HUES6 (cell line): ENCODE results near the gene HK3.

Experiments
- H3K27ac ChIP-seq: 2 replicates; pipeline ENCODE4 v1.7.0; 2013; ENCODE audit warnings: low read depth, mild to moderate bottlenecking, low read length, inconsistent platforms
- H3K27me3 ChIP-seq: 2 replicates; pipeline ENCODE4 v1.6.1; 2013; ENCODE audit warnings: low read length; ENCODE audit not compliant: control insufficient read depth, insufficient read depth
- H3K36me3 ChIP-seq: 2 replicates; pipeline ENCODE4 v1.6.1; 2013; ENCODE audit warnings: low read length; ENCODE audit not compliant: control insufficient read depth, insufficient read depth
- H3K4me1 ChIP-seq: 2 replicates; pipeline ENCODE4 v1.6.1; 2013; ENCODE audit warnings: low read length; ENCODE audit not compliant: control insufficient read depth, insufficient read depth
- H3K4me3 ChIP-seq: 2 replicates; pipeline ENCODE4 v1.5.1; 2013; ENCODE audit warnings: low read depth, low read length
- H3K9ac ChIP-seq: one replicate; pipeline ENCODE4 v1.6.1; 2013; ENCODE audit warnings: mild to moderate bottlenecking, low read length
- H3K9me3 ChIP-seq: 2 replicates; pipeline ENCODE4 v1.6.1; 2013; ENCODE audit warnings: low read depth, low read length; ENCODE audit not compliant: control insufficient read depth, insufficient read depth

HK3 gene

DNA sequence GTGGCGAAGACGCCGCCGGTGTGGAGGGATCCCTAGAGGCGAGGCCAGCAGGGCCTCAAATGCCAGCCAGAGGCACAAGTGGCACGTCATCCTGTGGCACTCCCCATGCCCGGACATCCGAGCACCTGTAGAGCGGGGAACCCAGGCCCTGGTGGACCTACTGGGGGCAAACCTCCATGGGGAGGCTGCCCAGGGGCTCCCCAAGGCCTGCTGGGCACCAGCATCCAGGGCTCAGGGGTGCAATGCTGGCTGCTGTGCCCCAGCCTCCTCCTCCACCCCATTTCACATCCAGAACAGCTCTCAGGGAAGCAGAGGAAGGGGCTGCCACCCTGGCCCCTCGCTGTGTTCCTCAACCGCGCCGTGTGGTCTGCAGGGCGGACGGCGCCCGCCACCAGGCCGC is 43.5 kb downstream of the HK3 start:
- Histone ChIP-seq H3K9ac (no peak overlapping the region), H3K4me3 (no peak overlapping the region), H3K27ac (no peak overlapping the region), H3K4me1 (no peaks in the 10 kb centered on the region), H3K27me3 (peaks cover 12% of the 10 kb centered on the region; the same call in 1 of the 2 replicates), H3K9me3 (no peaks in the 10 kb centered on the region), H3K36me3 (no peaks in the 10 kb centered on the region)

DNA sequence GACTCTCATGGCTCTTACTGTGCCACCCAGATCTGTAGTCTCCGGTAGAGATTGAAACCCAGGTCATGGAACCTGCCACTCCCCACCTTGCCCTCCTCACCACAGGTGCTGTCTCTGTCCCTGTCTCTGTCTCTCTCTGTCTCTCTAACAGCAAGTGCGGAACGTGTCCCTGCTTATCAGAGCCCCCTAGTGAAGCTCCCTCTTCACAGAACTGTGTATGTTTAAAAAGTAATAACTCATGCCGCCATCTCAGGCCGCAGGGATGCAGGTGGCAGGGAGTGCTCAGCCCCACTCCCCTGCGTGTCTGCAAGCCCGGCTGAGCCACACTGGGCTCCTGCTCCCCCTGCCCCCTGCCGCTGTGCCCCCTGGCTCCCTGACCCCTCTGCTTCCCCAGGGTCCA is 45.0 kb downstream of the HK3 start:
- Histone ChIP-seq H3K27me3 (peaks cover 14% of the 10 kb centered on the region; the same call in 1 of the 2 replicates), H3K36me3 (no peaks in the 10 kb centered on the region)

DNA sequence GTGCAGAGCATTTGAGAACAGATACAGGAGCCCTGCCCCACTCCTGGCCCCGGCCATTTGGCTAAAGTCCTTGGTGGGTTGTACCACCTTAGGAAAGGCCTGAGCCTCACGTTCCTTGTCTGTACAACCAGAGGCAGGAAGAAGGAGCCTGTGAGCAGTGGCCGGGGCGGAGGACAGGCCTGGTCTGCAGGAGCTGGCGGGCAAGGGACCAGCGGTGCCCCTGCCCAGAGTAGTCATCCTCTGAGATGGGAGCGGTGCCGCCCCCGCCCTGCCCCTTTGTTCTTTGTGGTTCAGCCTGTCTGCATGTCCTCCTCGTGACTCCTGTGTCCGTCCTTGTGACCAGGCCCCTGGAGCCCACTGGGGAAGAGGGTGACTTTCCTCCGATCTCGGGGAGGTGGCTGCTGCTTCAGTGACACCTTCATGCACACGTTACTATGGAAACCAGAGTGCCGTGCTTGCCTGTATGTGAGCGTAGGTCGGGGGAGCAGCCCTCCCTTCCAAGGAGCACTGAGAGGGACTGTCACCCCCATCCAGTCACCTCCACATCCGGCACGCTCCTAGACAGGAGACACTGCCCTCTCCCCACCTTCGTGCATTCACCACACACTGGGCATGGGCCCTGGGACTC is 45.9 kb downstream of the HK3 start:
- Histone ChIP-seq H3K36me3 (no peaks in the 10 kb centered on the region), H3K4me3 (no peak overlapping the region), H3K4me1 (no peaks in the 10 kb centered on the region), H3K27ac (no peak overlapping the region), H3K9ac (no peak overlapping the region), H3K9me3 (no peaks in the 10 kb centered on the region), H3K27me3 (peaks cover 13% of the 10 kb centered on the region; the same call in 1 of the 2 replicates)

More for the DNA sequence above, 45.0 kb downstream of the HK3 start:
- Histone ChIP-seq H3K4me3 (no peak overlapping the region), H3K27ac (no peak overlapping the region), H3K9ac (no peak overlapping the region), H3K4me1 (no peaks in the 10 kb centered on the region), H3K9me3 (no peaks in the 10 kb centered on the region)

DNA sequence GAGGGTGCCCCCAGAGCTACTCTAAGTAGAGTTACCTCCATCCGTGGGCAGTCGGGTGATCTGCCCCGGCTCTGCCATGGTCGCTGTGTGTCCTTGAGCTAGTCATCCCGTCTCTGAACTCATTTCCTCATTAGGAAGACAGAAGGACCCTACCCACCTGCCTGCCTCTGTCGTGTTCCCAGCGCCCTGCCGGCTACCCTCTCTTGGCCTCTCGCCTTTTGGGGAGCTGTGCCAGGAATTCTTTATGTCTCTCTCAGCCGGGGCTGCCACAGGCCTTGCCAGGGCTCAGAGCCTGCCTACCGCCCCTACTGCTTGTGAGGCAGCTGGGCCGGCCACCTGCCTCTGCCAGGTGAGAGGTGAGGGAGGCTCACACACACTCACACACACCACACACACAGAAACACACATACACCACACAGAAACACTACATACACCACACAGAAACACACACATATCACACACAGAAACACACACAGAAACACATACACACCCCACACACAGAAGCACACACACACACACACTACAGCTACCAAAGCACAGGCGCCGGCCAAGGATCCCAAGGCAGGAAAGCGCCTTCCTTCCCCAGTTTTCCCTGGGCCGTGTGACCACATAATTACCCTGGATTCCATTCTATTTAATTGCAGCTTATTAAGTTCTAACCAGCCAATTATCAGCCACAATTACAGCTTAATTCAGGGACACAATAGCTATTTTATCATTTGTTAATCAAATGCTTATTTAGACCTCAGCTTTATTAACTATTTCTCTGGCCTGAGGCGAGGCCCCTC is 47.1 kb downstream of the HK3 start:
- Histone ChIP-seq H3K4me3 (no peak overlapping the region), H3K9me3 (no peaks in the 10 kb centered on the region), H3K27me3 (peaks cover 10% of the 10 kb centered on the region; the same call in 1 of the 2 replicates), H3K4me1 (no peaks in the 10 kb centered on the region), H3K27ac (no peak overlapping the region), H3K9ac (no peak overlapping the region), H3K36me3 (no peaks in the 10 kb centered on the region)

DNA sequence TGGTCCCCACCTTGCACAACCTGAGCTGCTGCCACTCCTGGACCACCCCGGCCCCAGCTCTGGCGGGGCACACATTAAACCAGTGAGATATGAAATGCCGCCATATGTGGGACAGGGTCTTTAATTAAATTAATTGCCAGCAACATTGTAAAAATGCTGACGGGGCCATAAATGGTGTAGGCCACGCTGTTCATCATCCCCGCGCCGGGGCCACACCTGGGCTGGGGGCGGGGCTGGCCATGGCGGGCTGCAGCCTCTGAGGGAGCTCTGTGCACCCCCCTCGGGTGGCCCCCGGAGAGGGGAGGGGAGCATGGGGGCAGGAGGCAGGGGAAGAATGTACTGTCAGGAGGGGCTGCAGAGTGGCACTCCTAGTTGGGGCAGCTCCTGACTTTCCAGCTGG is 47.8 kb downstream of the HK3 start:
- Histone ChIP-seq H3K4me3 (no peak overlapping the region), H3K27ac (no peak overlapping the region), H3K36me3 (no peaks in the 10 kb centered on the region), H3K27me3 (peaks cover 15% of the 10 kb centered on the region; the same call in 1 of the 2 replicates), H3K9me3 (no peaks in the 10 kb centered on the region), H3K4me1 (no peaks in the 10 kb centered on the region), H3K9ac (no peak overlapping the region)

DNA sequence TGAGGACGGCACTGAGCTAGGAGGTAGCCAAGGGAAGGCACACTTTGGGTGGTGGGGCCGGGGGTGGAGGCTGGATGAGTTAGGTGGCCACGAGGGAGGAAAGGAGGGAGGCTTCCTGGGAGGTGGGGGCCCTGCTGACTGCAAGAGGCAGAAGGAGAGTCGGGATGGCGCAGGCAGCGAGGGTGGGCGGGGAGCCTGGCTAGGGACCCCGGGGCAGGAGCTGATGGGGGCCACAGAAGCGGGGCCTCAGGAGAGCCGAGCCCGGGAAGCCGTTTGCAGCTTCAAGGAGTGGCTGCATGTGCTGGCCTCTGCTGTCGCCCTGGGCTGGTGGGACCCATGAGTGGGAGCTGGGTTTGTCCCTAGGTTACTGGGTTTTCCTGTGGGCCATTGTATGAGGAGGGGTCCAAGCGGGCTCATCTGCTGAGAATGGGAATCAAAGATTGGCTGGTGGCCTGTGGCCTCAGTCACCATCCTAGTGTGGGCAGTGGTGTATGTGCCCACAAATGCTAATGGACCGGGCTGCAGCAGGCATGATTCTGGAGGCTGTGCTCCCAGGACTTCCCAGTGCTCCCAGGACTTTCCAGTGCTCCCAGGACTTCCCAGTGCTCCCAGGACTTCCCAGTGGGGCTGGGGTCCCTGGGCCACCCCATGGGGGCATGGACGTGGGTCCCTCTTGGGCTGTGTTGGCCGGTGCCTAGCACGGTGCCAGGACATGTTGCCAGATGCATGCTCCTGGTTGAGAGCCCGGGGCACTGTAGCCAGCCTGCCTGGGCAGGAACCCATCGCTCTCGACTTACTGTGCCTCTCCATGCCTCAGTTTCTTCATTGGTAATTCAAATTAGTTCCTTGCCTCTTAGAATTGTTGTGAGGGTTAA is 48.5 kb downstream of the HK3 start:
- H3K4me3 ChIP-seq, result no peak overlapping the region
- H3K9ac ChIP-seq, result no peak overlapping the region
- H3K36me3 ChIP-seq, result no peaks in the 10 kb centered on the region
- no peaks in the 10 kb centered on the region for H3K4me1 ChIP-seq
- peaks cover 15% of the 10 kb centered on the region; the same call in 1 of the 2 replicates for H3K27me3 ChIP-seq
- H3K27ac ChIP-seq, result no peak overlapping the region
- no peaks in the 10 kb centered on the region for H3K9me3 ChIP-seq

DNA sequence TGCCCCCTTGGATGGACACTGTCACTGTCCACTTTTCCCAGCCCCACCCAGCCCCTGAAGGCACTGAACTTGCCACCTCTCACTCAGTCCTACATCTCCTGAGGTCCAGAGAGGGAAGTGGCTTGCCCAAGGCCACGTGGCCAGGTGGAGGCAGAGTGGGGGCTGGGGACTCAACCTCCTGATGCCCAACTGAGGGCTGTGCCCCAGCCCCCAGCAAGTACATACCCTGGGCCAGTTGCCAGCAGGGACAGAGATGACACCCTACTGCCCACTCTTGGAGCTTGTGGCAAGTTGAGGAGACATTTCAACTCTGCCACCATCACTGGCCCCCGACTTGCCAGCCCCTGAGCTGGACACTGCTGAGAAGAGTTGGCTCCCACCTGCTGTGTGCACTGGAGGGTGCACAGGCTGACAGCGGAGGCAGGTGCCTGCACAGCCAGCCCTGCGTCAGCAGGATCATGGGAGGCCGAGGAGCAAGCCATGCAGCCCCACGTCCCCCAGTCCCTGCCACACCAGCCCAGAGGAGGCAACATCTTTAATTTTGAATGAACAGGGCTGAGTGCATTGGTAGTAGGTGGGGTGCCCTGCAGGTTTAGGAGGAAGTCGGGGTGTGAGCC is 49.4 kb downstream of the HK3 start:
- Histone ChIP-seq H3K4me1 (no peaks in the 10 kb centered on the region), H3K27ac (no peak overlapping the region), H3K4me3 (no peak overlapping the region), H3K36me3 (no peaks in the 10 kb centered on the region), H3K9me3 (no peaks in the 10 kb centered on the region), H3K27me3 (peaks cover 16% of the 10 kb centered on the region; the same call in 1 of the 2 replicates), H3K9ac (no peak overlapping the region)

DNA sequence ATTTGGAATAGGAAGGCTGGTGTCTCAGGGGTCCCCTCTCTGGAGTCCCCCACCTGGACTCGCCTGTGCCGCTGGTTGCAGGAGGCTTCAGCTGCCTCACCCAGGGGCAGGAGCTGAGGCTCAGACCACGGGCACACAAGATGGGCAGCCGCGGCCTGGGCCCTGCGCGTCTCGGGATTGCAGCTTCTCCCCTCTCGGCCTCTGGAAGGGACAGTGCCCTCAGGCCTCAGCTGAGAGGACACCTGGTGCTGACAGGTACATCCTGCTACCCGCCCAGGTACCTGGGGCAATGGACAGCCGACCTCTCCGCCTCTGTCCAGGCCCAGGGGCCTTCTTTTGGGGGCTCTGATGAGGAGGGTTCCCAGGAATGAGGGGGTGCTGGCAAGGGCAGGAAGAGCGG is 50.5 kb downstream of the HK3 start:
- Histone ChIP-seq H3K9me3 (no peaks in the 10 kb centered on the region), H3K27me3 (peaks cover 18% of the 10 kb centered on the region; the same call in 1 of the 2 replicates), H3K27ac (no peak overlapping the region), H3K4me3 (no peak overlapping the region), H3K36me3 (no peaks in the 10 kb centered on the region), H3K9ac (no peak overlapping the region), H3K4me1 (no peaks in the 10 kb centered on the region)

DNA sequence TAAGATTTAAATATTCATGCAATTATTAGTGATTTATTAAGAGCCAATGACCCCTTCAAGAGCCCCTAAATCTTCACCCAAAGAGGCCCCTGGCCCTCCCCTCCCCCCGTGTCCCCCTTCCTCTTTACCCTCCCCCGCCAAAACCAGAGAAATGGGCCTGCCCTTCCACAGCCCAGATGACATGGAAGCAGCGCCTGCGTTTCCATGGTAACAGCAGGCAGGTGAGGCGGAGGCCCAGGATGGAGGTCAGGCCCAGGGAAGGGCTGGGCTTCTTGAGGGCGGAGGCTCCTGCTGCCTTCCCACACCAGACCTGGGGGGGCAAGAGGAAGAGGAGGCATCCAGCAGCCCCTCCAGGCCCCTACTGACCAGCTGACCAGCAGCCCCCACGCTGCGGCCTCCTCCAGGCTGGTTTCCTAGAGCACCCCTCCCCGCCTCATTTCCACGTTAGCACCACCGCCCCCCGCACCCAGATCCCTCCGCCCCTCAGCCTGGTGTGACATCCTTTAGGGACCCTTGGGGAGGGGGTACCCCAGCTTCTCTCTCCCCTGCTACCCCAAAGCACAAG is 51.3 kb downstream of the HK3 start:
- Histone ChIP-seq H3K27me3 (peaks cover 18% of the 10 kb centered on the region; the same call in 1 of the 2 replicates), H3K9me3 (no peaks in the 10 kb centered on the region), H3K9ac (no peak overlapping the region), H3K27ac (no peak overlapping the region), H3K4me1 (no peaks in the 10 kb centered on the region), H3K36me3 (no peaks in the 10 kb centered on the region), H3K4me3 (no peak overlapping the region)

DNA sequence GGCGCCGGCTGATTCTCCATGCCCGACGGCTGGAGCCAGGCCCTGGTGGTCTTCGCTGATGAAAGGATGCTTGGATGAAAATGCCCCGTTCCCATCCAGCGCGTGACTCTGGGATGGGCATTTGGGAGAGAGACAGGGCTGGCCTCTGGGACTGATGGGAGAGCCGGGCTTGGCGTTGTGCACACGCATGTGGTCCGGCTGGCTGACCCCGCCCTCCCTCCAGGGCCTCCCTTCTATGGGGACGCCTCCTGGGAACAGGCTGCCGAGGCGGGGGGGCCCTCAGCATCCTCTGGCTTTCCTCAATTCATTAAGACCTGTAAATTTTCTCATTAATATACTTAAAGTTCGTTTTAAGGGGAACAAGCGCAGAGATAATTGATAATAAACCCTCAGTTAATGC is 52.0 kb downstream of the HK3 start:
- peaks cover 18% of the 10 kb centered on the region; the same call in 1 of the 2 replicates for H3K27me3 ChIP-seq
- H3K4me1 ChIP-seq, result no peaks in the 10 kb centered on the region
- H3K4me3 ChIP-seq, result no peak overlapping the region
- no peak overlapping the region for H3K9ac ChIP-seq
- H3K9me3 ChIP-seq, result no peaks in the 10 kb centered on the region
- H3K27ac ChIP-seq, result no peak overlapping the region
- no peaks in the 10 kb centered on the region for H3K36me3 ChIP-seq
